HepG2 (cell line): Measurements from ENCODE around the gene MST1. TPM values are rescaled to one million over a fixed set of nuclear protein-coding genes. Genes with fewer than 3 reads are reported as not detected.

Source experiments
- ARID3A ChIP-seq: IDR thresholded peaks from 2 replicates; pipeline ENCODE4 v1.6.1; 2012; ENCODE audit warnings: low read depth, low read length, improper control_type of control experiment
- FOXO4 ChIP-seq: sonication (generic); formaldehyde crosslinking; conservative IDR thresholded peaks from 2 replicates; pipeline ENCODE4 v1.8.1; 2023; ENCODE audit warnings: missing genetic modification reagents
- GLI4 ChIP-seq: sonication (generic); formaldehyde crosslinking; IDR thresholded peaks from 2 replicates; pipeline ENCODE4 v1.5.1; 2020; ENCODE audit warnings: missing genetic modification reagents, mild to moderate bottlenecking, moderate library complexity, borderline replicate concordance
- HHEX ChIP-seq: IDR thresholded peaks from 2 replicates; pipeline ENCODE4 v1.6.1; 2016; ENCODE audit warnings: control low read depth
- HOXD1 ChIP-seq: sonication (generic); formaldehyde crosslinking; IDR thresholded peaks from 2 replicates; pipeline ENCODE4 v1.5.0; 2020; ENCODE audit warnings: missing genetic modification reagents
- KLF9 ChIP-seq: IDR thresholded peaks from 2 replicates; pipeline ENCODE4 v1.6.1; 2016; ENCODE audit warnings: low read depth
- MAF1 ChIP-seq: sonication (generic); formaldehyde crosslinking; IDR thresholded peaks from 2 replicates; pipeline ENCODE4 v1.5.0; 2020; ENCODE audit warnings: missing genetic modification reagents, borderline replicate concordance
- PATZ1 ChIP-seq: sonication (generic); formaldehyde crosslinking; IDR thresholded peaks from 2 replicates; pipeline ENCODE4 v1.4.0; 2020; ENCODE audit warnings: missing genetic modification reagents
- RERE ChIP-seq: IDR thresholded peaks from 2 replicates; pipeline ENCODE4 v1.6.1; 2016; ENCODE audit warnings: low read depth, missing genetic modification reagents, missing compliant biosample characterization
- RFXAP ChIP-seq: sonication (generic); formaldehyde crosslinking; IDR thresholded peaks from 2 replicates; pipeline ENCODE4 v1.4.0; 2020; ENCODE audit warnings: missing genetic modification reagents, borderline replicate concordance
- RXRA ChIP-seq: sonication (generic); formaldehyde crosslinking; IDR thresholded peaks from 2 replicates; pipeline ENCODE4 v1.5.1; 2020; ENCODE audit warnings: missing genetic modification reagents
- SALL1 ChIP-seq: sonication (generic); formaldehyde crosslinking; IDR thresholded peaks from 2 replicates; pipeline ENCODE4 v1.8.0; 2022; ENCODE audit warnings: mild to moderate bottlenecking, missing genetic modification reagents
- ZBTB37 ChIP-seq: sonication (generic); formaldehyde crosslinking; IDR thresholded peaks from 2 replicates; pipeline ENCODE4 v1.4.0; 2020; ENCODE audit warnings: mild to moderate bottlenecking, missing genetic modification reagents
- ZNF143 ChIP-seq: sonication (generic); formaldehyde crosslinking; IDR thresholded peaks from 2 replicates; pipeline ENCODE4 v1.4.0; 2020; ENCODE audit warnings: missing genetic modification reagents
- ZNF605 ChIP-seq: sonication (generic); formaldehyde crosslinking; IDR thresholded peaks from 2 replicates; pipeline ENCODE4 v1.8.0; 2022; ENCODE audit warnings: mild to moderate bottlenecking, missing genetic modification reagents
- ZNF615 ChIP-seq: sonication (generic); formaldehyde crosslinking; IDR thresholded peaks from 2 replicates; pipeline ENCODE4 v1.5.0; 2020; ENCODE audit warnings: mild to moderate bottlenecking, missing genetic modification reagents, borderline replicate concordance
- ZSCAN9 ChIP-seq: IDR thresholded peaks from 2 replicates; pipeline ENCODE4 v1.6.1; 2016; ENCODE audit warnings: borderline replicate concordance
- polyA plus RNA-seq, 8 experiments: library from polyadenylated mRNA; depleted of rRNA in 3 of 8; stranded (reverse) in 7 of 8; unstranded in 1 of 8; fragments of >200 nt; fragmentation: Illumina TruSeq in 4 of 8; extraction: Trizol in 4 of 8; gene quantifications; 2 replicates each; pipeline versions ENCODE4 v1.2.1 to v1.2.3, GENCODE V29; 2011 to 2016; ENCODE audit warnings: low read depth in 4 of 8, missing spikeins in 1 of 8, mixed read lengths in 1 of 8; ENCODE audit not compliant: insufficient read depth in 1 of 8
- total RNA-seq, 5 experiments: library from RNA; depleted of rRNA; stranded (reverse); fragments of >200 nt; fragmentation: Illumina TruSeq; extraction: Trizol; gene quantifications; 2 replicates each; pipeline ENCODE4 v1.2.3, GENCODE V29; 2016; ENCODE audit warnings: low read depth in 1 of 5

The MST1 gene
- total and polyA plus RNA-seq, 2 of the 13 experiments (the other 11 are each of a cell fraction or from before 2014, with no cell fraction given): 189 to 452 TPM

- TF ChIP-seq ZBTB37 (CRISPR knock-in tag): no peak
- TF ChIP-seq ZSCAN9 (CRISPR knock-in tag): peak; percentile 61
- no peak for TF ChIP-seq HHEX (CRISPR knock-in tag)
- no peak for TF ChIP-seq FOXO4
- peak; percentile 79 for TF ChIP-seq PATZ1 (CRISPR knock-in tag)
- no peak for TF ChIP-seq GLI4 (CRISPR knock-in tag)
- no peak for TF ChIP-seq HOXD1
- TF ChIP-seq RERE (CRISPR knock-in tag): no peak
- peak; percentile 89 for TF ChIP-seq RXRA (CRISPR knock-in tag)
- no peak for TF ChIP-seq KLF9
- no peak for TF ChIP-seq ZNF615 (CRISPR knock-in tag)
- TF ChIP-seq ARID3A: no peak
- no peak for TF ChIP-seq ZNF605
- 0 out of 2 replicates have a peak, but pooled peaks have one; percentile 33 for TF ChIP-seq ZNF143
- TF ChIP-seq MAF1: no peak
- no peak for TF ChIP-seq RFXAP (CRISPR knock-in tag)
- peak; percentile 25 for TF ChIP-seq SALL1 (CRISPR knock-in tag)
Observed at GRCh38 chr3:49671291-49672288, 17.7 kb downstream of the MST1 start (continued).
